HCT116 (cell line): Measurements from ENCODE around the gene OCRL.

Experiments
- CTCF ChIP-seq, 3 experiments: fragments of 200-600 bp in 1 of 3; sonication (generic) in 1 of 3; IDR thresholded peaks in 2 of 3; conservative IDR thresholded peaks in 1 of 3; 2 replicates each; pipeline ENCODE4 v1.5.1; 2012 to 2017; ENCODE audit warnings: low read depth in 2 of 3, low read length in 2 of 3, antibody characterized with exemption in 1 of 3, borderline replicate concordance in 1 of 3, control low read depth in 1 of 3, mild to moderate bottlenecking in 1 of 3, mixed read lengths in 1 of 3, mixed run types in 1 of 3, moderate library complexity in 1 of 3; ENCODE audit not compliant: insufficient read depth in 1 of 3
- POLR2A ChIP-seq: IDR thresholded peaks from 2 replicates; pipeline ENCODE4 v1.7.0; 2011; ENCODE audit warnings: borderline replicate concordance; ENCODE audit not compliant: insufficient read depth, insufficient read length; ENCODE audit errors: extremely low read depth
- POLR2AphosphoS5 ChIP-seq: IDR thresholded peaks from 2 replicates; pipeline ENCODE4 v1.6.1; 2011; ENCODE audit warnings: mild to moderate bottlenecking, low read depth, low read length, moderate library complexity
- REST ChIP-seq: IDR thresholded peaks from 2 replicates; pipeline ENCODE4 v1.6.1; 2012; ENCODE audit warnings: low read depth
- SP1 ChIP-seq: IDR thresholded peaks from 2 replicates; pipeline ENCODE4 v1.6.1; 2012; ENCODE audit warnings: low read depth
- ZFX ChIP-seq: fragments of 450-650 bp; IDR thresholded peaks from 2 replicates; pipeline ENCODE4 v1.6.1; 2017
- ZNF274 ChIP-seq: fragments of 200-500 bp; sonication (Bioruptor generic); IDR thresholded peaks from 2 replicates; pipeline ENCODE4 v1.6.1; 2014; ENCODE audit warnings: mild to moderate bottlenecking, low read depth, low read length, inconsistent platforms

DNA sequence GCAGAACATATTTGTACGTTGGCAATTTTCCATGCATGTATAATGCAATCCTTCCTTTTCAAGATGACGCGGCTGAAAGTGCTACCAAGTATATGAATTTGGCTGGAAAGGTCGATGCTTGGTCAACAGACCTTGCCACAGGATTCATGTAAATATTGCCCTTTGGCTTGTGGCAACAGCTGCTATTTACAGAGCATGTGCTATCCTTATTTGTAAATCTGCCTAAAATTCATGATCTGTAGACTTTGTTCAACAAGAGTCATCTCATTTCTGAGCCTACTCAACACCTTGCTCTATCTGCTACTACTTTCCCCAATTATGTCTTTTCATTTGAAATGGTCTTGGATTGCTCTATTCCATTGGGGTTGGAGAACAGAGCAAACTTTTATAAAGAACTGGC, 14.9 kb upstream of the OCRL start:
- TF ChIP-seq ZNF274: no peak
- TF ChIP-seq POLR2A: no peak
- no peak for TF ChIP-seq CTCF (IDR thresholded peaks at IDR 0.05 in 2 of 3, conservative IDR thresholded peaks at IDR 0.05 in 1 of 3; ENCODE audit: borderline replicate concordance in 1 of 3, insufficient read depth in 1 of 3, low read depth in 2 of 3, low read length in 2 of 3)
- no peak for TF ChIP-seq ZFX
- TF ChIP-seq POLR2AphosphoS5: no peak
- no peak for TF ChIP-seq REST
- no peak for TF ChIP-seq SP1
